ACHN (cell line): ENCODE measurements around the gene GRIK3.

Experiments used
- DNase-seq: peaks from one replicate; pipeline ENCODE4 v3.0.0-alpha.2; 2015
- in situ Hi-C: cut with HindIII; loops from 2 replicates; pipeline ENCODE4 v1.10.0; 2017; ENCODE audit warnings: low sequenced_read_pairs, low pct_ligation_motif_present, low pct_unique_long_range_greater_than_20kb

GRIK3 gene

DNA sequence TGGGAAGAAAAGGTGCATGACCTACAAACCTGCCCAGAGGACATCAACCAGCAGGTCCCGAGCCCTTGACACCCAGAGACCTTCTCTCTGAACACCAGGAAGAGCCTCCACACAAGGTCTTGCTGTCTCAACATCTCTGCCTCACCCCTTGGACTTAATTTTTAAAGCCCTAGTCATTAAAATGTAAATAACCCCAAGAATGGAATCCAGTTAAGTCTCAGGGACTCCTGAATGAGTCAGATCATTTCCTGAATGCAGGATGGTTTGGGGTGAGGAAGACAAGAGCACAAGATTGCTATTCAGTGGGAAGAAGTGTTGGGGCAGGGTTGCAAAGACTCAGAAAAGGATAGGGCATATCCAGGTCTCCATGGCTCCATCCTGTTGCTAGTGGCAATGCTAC lies 17.8 kb upstream of the GRIK3 start:
- no peak for DNase-seq
- in situ Hi-C loops: no loop called here

DNA sequence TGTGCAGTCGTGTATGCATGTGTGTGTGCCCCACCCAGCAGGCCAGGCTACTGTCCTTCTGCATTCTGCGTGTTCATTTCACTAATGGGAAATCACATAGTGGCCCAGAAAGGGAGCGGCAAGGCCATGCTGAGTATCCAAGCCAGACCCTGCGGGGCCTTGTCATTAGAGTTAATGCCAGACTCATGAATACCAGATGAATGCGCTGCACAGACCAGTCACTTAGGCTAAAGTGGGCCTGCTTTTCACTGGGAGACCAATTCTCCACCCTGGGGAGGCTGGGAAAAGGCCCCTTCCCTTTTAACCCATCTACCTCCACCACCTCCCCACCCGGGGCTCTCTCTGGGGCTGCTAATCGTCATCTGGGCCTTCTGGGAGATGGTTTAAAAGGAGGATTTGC lies 17.0 kb upstream of the GRIK3 start:
- DNase-seq: no peak
- in situ Hi-C loops: no loop called here

DNA sequence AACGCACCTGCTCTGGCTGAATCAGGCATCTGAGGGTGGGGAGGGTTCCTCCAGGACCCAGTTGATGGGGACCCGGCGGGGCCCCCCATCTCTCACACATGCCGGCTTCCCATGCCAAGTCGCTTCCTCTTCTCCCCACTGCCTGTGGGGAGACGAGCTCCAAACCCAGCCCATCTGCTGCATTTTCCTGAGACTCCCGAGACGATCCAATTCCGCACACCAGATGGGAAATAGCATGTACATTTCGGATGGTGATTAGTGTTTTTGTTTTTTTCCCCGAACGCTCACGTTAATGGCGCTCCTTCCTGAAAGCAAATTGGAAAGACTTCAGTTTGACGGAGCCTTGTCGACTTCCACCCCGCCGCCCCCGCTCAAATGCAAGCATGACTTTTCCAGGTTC lies 13.2 kb upstream of the GRIK3 start:
- DNase-seq: no peak
- in situ Hi-C loops: no loop called here

DNA sequence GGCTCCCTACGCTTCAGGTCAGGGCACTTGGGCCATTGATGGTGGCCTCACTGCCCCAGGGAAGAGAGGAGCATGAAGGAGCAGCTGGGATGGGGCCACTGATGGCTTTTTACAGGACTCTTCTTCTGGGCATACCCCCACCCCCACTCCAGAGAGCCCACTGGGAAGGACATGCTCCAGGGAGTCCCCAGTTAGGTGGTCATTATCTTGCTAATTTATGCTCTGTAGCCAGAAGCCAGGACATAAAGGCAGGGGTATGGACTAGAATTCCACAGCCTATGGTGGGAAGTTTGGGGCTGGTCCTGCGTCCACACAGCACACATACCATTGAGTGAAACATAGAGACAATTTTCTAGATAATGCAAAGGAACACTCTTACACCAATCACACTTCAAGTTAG lies 8.8 kb upstream of the GRIK3 start:
- DNase-seq: no peak
- in situ Hi-C loops: no loop called here

DNA sequence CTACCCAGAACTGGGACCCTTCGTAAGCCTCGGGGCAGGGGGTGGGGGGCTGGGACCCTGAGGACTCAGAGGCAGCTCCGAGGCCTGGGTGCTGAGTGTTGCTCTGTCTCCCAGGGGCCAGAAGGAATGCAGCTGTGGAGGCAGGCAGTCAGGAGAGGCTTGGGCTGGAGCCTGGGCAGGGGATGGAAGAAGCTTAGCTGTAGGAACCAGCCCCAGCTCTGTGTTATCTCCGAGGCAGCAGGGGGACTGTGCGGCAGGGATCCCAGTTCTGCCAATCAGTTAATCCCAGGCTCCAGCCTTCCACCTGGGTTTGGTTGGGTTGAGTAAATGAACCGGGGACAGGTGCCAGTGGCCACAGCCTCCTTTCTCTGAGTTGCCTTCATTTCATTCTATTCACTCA lies 8.2 kb upstream of the GRIK3 start:
- in situ Hi-C loops: no loop called here
- DNase-seq: no peak

DNA sequence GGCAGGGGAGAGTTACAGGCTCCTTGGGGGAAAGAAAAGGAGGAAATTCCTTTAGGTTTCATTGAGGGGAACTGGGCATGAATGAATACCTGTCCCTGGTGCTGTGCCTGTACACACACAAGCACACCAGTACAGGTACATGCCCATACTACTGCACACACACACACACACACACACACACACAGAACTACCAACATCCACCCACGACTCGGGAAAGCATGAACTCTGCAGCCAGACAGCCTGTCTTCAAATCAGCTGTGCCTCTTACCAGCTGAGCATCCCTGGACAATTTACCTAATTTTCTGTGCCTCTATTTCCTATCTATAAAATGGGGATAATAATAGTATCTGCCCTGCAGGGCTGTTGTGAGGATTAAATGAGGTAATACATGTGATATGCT lies 7.2 kb upstream of the GRIK3 start:
- DNase-seq: no peak

DNA sequence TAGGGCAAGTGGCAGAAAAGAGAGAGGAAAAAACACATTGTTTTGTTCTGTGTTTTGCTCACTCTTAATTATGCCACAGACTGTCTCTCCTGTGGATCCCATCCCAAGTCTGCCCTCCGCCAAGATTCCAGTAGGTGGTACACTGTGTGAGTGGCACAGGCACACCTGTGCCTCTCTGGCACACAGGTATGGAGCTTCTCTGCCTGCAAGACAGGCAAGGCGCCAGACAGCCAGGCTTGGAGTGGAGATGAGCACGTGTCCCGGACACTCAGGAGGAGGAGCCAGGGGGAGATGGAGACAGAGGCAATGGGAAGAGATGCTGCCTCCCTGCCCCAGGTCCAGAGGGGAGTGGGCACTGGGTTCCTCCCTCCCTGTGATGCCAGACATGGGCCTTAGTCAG lies 6.5 kb upstream of the GRIK3 start:
- no peak for DNase-seq
- in situ Hi-C loops: no loop called here

More for the DNA sequence above, 7.2 kb upstream of the GRIK3 start:
- in situ Hi-C loops: no loop called here

DNA sequence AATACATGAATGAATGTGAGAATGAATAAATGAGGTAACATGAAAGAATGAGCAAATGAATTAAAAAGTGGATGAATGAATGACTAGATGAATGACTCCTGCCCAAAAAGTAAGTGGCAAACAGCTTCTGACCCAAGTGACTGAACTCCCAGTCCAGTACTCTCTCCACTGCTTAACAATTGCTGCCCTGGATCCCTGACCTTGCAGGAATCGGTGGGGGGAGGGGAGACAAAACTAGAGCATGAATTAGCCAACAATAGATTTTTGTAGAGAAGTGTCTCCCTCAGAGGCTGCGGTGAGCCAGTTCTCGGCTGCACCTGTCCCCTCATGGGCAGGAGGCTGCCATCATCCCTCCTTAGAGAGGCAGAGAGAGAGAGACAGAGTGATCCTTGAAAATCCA lies 5.9 kb upstream of the GRIK3 start:
- in situ Hi-C loops: no loop called here
- no peak for DNase-seq

DNA sequence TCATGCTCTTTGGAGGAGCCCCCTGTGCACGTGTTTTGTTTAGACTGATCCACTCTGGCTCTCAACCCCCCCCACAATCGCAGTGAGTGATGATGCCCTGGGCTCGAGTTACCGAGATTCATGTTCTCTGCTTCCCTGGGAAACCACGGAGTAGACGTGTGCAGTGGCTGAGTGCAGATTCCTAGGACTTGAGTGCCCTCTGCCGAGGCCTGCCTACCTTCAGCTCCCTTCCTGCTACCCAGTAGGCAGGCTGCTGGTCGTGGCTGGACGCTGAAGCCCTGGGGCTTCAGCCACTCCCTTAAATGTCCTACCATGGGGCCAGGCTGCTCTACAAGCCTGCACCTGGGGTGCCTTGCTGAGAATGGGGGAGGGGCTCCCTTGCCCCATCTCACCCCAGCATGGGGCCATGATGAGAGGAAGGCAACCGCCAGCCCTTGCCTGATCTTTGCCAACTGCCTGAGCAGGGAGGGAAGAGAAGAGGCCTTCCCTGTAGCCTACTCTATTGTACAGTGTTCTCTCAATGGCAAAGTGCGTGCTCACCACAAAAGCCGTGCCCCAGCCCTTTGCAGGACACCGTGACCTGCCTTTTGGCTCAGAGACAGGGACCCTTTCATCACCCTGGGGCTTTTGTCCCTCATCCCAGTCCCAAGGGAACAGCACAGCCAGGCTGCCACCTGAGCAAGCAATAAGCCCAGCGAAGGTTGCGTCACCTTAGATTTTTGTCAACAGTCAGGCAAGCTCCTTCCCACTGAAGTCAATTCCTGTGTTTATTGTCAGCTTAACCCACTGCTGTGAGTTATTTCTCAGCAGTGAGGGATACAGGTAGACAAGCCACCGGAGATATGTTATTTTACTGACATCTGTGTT lies 4.1 kb upstream of the GRIK3 start:
- peak; percentile 30 for DNase-seq
- in situ Hi-C loops: no loop called here

DNA sequence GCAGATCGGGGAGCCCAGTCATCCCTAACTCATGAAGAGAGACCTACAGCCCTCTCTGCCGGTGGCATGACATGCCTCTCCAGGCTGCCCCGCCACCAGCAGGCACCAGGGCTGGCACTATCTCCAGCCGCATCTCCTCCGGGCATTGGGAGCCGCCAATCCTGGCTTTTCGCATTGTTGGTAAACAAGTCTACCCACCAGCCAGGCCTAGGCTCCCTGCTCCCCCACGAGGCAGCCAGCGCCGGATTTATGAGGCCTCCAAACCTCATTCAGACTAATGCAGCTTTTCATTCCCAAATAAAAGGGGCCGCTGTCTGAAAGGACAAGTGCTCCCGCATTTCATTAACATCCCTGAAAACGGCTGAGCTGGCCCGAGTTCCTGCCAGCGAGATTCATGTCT lies 3.4 kb upstream of the GRIK3 start:
- in situ Hi-C loops: no loop called here
- DNase-seq: no peak

DNA sequence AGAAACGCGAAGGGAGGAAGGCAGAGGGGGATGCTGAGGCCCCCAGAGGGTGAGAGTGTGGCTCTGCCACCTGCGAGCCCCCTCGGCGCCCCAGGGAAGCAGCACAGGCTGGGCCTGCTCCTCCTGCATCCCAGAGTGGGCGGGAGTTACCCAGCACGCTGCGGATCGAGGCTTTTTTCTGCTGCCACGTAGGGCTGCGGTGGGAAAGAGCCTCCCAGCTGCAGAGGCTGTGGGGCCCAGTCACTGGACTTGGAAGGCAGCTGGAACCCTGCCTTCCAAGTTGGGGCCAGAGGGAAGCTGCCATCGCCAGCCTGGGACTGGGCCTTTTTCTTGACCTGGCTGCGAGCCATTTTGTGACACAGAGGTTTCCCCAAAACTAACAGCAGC lies 2.3 kb upstream of the GRIK3 start:
- no peak for DNase-seq
- in situ Hi-C loops: no loop called here

DNA sequence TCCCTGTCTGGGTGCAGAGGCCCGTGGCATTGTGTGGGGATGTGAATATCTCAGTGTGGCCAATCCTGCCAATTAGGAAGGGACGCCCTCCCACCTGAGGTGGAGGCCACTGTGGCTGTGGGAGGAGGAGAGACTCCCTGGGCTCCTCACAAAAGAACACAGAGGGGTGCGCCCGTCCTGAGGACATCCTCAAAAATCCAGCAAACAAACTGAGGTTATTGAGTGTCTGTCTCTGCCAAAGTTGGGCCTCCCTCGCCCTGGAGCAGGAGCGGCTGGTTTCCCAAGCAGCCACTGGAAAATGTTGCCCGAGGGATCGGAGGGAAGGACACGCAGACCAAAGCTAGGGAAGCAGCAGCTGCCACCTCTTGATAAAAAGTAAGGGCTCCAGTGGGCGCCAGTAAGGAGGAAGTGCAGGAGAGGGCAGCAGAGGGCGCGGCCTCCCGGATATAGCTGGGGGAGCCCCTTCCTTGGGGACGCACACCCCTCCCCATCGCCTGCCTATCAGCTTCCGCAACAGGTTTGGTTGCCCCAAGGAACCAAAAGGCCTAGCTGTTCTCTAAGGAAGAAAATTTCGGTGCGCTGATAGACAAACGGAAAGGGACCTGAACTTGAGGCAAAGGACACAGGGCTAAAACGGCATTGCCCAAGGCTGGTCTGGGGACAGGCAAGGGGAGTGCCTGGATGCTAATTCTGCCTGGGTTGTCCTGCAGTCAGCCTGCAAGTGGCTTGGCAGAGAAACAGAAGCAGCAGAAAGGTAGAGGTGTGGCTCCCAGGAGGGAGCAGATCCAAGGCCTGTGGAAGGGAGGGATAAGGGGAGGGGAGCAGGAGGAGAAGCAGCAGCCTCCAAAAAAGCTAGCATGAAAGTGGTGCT lies 1.7 kb upstream of the GRIK3 start:
- DNase-seq: no peak
- in situ Hi-C loops: no loop called here

DNA sequence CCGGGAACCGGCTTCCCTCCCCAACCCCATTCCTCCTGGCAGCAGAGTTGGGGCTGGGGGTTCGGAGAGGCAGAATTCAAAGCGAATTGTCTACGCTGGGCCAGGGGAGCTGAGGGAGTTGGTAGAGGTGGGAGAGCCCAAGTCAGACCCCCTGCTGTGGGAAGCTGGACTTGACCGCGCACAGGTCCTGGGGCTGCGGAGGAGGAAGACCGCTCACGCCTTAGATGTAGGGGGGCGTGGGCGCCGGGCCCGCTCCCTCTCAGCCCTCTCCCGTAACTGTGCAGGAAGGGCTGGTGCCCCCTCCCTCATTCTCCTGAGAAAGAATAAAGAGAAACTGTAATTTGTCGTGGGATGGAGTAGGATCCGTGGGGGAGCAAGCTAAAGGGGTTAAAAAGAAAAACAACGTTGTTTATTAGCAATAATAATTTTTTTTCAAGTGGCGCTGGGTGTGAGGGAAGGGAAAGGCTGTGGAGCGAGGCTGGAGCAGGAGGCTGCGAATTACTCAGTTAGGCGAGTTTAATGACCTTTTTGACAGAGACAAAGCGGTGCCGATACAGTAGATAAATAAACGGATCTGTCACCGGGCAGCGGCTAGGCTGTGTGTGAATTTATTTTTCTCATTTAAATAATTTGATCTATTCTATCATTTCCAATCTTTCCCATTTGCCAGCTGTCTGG lies 838 bp upstream of the GRIK3 start:
- in situ Hi-C loops: no loop called here
- DNase-seq: no peak

DNA sequence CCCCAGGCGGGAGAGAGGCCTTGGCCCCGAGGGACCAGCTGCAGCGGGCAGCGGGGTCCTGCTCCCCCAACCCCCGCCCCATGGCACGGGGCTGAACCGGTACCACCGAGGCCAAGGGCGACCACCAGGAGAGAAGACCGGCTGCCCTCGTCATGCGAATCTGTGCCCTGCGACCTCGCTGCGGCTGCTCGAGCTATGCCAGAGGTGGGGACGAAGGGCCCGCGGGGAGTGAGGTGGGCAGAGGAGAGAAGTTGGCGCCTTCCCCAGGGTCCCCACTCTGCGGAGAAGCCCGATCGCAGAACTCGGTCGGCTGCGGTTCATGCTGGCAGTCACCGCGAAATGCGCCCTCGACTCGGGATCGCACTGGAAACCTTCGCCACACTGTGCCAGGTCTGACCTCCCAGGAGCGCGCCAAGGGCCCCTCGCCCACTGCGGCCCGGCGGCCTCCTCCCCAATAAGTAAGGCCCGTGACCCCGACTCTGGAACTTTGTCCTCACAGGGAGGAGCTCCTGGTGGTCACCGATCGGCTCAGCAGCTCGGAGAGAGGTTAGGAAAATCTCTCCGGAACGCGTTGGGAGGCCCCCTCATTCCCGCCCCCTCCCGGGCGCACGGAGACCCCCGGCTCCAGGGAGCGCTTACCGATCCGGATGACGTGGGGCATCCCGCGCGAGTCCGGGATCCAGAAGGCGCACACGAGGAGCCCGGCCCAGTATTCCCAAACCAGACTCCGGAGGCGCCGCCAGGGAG lies 787 bp downstream of the GRIK3 start:
- in situ Hi-C loops: no loop called here

DNA sequence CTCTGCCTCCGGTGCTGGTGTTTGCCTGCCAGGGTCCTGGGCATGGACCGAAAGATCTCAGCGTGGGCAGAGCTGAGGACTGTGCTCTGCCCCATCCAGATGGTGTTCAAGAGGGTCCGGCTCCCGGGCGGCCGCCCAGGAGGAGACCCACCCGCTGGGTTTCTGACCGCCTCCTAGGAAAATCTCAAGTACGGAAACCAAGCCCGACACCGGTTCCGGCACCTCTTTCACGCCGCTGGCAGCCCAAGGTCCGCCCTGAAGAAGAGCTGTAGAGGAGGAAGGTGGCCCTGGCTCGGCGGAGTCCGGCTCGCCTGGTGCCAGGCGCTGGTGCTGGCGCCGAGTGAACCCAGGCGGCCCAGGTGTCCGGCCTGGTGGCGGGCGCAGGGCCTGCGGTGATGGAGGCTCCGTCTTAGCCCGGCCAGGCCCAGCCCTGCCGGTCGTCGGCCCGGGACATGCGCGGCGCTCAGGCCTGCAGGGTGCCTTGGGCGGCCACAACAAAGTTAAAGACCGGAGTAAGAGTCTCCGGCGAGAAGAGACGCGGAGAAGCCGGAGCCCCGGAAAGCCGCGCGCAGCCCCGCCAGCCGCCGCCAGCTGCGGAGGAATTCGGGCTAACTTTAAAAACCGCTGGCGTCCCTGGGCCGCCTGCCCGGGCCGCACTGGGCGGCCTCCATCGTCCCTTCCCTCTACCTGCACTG lies 1.5 kb downstream of the GRIK3 start:
- DNase-seq: no peak
- in situ Hi-C loops: no loop called here

More for the DNA sequence above, 787 bp downstream of the GRIK3 start:
- no peak for DNase-seq

DNA sequence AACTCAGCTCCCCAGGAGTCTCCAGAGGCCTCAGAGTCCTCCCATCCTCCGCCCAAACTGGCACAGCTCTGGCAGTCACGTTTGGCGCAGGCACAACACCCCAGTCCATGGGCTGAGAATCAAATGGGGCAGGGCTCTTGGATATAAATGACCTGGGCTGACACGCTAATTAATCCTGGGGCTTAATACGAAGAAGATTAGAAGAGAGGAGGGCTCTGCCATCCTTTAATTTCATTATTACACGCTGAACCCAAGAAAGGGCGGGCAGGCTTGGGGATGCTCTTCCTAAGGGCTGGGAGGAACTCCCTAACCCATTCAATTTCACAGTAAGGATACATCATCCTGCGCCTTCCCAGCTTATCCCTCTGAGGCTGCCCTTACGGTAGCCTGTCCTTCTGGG lies 2.4 kb downstream of the GRIK3 start:
- in situ Hi-C loops: no loop called here
- no peak for DNase-seq

DNA sequence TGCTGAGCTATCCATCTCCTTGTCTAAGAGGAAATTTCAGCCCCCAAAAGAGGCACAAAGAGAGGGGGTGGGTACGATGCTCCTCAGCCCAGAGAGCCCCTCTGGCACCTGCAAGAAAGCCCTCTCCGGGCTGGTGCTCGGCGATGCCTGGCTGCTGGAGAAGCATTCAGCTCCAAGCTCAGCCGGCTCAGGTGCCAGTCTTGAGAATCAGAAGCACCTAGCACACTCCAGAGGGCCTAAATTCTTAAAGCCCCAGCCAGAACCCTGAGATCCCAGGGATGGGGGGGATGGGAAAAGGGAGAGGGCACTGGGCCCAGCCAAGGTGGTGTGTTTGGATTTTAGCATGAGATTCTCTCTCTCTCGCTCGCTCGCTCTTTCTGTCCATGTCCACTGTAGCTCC lies 2.9 kb downstream of the GRIK3 start:
- no peak for DNase-seq
- in situ Hi-C loops: no loop called here

DNA sequence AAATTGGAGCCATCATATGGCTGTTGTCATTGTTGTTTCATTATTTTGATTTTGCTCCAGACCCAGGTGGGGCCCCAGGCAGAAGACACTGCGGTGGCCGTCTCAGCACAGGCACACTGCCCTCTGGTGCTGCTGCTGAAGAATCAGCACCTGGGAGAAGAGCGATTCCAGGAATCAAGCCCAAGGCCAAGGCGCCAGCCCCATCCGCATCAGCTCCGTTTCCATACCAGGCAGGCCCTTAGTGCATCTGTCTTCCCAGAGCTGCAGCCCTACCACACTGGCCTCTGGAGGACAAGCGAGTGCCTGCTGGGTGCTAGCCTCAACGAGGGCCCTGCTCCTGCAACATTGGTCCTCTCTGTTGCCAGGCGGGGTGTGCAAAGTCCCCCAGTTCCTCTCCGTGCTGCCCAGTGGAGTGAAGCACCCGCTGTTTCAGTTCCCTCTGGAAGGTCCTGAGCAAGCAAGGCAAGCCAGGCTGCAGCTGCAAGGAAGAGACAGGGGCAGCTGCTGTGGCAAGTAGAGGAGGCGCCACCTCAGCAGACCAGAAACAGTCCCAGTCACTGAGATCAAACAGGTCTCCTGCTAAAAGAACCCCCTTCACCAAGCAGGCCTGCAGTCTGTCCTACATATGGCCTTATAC lies 5.2 kb downstream of the GRIK3 start:
- no peak for DNase-seq

More for the DNA sequence above, 5.2 kb downstream of the GRIK3 start:
- in situ Hi-C loops: no loop called here
